Vagina (tissue), 2 donors: ENCODE measurements around the gene SPAG16.

ENCODE experiments used
- POLR2A ChIP-seq, 2 donors: fragments of 450-650 bp; IDR thresholded peaks; one replicate each; pipeline ENCODE4 v1.6.1; 2017; ENCODE audit warnings: antibody characterized with exemption in 2 of 2, mild to moderate bottlenecking in 2 of 2, moderate library complexity in 2 of 2
- POLR2AphosphoS5 ChIP-seq, 2 donors: sonication (generic); formaldehyde crosslinking; IDR thresholded peaks; one replicate each; pipeline ENCODE4 v1.9.0; 2017; ENCODE audit warnings: antibody characterized with exemption in 2 of 2, mild to moderate bottlenecking in 2 of 2, low read depth in 1 of 2; ENCODE audit not compliant: insufficient read depth in 1 of 2
- TF ChIP-seq, protein P1 (sequence below), 3 experiments: fragments of 450-650 bp in 2 of 3; fragments of 200-600 bp in 1 of 3; sonication (generic) in 1 of 3; IDR thresholded peaks; one replicate each; pipeline ENCODE4 v1.5.1; 2017 to 2019; ENCODE audit warnings: antibody characterized with exemption in 3 of 3, mild to moderate bottlenecking in 2 of 3, moderate library complexity in 2 of 3

DNA sequence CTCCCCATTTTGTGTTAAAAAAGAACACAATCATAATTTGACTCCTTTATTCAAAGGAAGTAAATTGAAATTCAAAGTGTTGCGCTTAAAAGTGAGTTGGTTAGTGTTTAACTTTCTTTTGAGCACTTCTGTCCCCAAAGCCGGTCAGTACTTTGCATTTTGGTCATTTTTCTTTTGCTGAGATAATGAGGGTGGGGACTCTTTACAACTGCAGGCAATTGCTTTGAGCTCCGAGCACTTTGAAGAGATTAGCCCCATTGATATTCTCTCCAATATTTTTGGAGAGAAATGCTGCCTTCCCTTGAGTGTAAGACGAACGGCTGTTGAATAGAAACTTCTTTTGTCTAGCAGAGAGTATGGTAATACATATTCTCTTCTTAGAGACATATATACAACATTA is 885.0 kb downstream of the SPAG16 start:
- TF ChIP-seq, protein P1, sequence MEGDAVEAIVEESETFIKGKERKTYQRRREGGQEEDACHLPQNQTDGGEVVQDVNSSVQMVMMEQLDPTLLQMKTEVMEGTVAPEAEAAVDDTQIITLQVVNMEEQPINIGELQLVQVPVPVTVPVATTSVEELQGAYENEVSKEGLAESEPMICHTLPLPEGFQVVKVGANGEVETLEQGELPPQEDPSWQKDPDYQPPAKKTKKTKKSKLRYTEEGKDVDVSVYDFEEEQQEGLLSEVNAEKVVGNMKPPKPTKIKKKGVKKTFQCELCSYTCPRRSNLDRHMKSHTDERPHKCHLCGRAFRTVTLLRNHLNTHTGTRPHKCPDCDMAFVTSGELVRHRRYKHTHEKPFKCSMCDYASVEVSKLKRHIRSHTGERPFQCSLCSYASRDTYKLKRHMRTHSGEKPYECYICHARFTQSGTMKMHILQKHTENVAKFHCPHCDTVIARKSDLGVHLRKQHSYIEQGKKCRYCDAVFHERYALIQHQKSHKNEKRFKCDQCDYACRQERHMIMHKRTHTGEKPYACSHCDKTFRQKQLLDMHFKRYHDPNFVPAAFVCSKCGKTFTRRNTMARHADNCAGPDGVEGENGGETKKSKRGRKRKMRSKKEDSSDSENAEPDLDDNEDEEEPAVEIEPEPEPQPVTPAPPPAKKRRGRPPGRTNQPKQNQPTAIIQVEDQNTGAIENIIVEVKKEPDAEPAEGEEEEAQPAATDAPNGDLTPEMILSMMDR (IDR thresholded peaks at IDR 0.05): no peak
- TF ChIP-seq POLR2A (IDR thresholded peaks at IDR 0.05) (no peak), POLR2AphosphoS5 (IDR thresholded peaks at IDR 0.05; ENCODE audit: insufficient read depth in 1 of 2, low read depth in 1 of 2) (no peak)
